ENCODE data around the gene NEO1. TPM values are rescaled to one million over a fixed set of nuclear protein-coding genes. Genes with fewer than 3 reads are reported as not detected.

The NEO1 gene
- total RNA-seq, 1 experiment from 2014 or later, result 41.8 TPM

DNA sequence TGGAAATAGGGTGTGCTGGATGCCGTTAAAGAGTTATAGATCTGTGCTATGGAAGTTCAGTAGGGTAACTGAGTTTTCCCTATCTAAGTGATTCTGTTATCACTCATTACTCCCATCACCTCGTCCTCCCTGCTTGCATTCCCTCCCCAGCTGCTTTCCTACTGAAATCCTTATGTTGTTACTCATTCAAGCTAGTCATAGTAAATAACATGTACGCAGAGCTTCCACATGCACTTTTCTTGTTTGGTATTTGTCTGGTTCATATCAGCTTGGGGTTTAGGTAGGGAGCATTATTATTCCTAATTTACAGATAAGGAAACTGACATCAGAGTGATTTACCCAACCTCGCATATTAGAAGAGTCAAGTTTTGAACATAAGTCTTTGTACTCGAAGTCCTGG is 181.4 kb downstream of the NEO1 start:
- no peaks in the 10 kb centered on the region for H3K23me2 ChIP-seq (ENCODE audit: insufficient read length, low read depth, low read length, poor library complexity, severe bottlenecking)
- H3K9me3 ChIP-seq (ENCODE audit: control insufficient read depth, low read depth, low read length), result no peaks in the 10 kb centered on the region
- no peak overlapping the region for H3K4ac ChIP-seq (ENCODE audit: low read depth, low read length)
- no peak overlapping the region for H2BK120ac ChIP-seq (ENCODE audit: low read depth, low read length, poor library complexity, severe bottlenecking)
- no peaks in the 10 kb centered on the region for H3K27me3 Mint-ChIP-seq (ENCODE audit: low read depth)
- no peaks in the 10 kb centered on the region; the same call in 1 of the 2 replicates for H3K4me1 ChIP-seq (ENCODE audit: insufficient read depth, low read length)
- H2BK5ac ChIP-seq (ENCODE audit: insufficient read length, low read length), result no peak overlapping the region
- H3K36me3 Mint-ChIP-seq (ENCODE audit: insufficient read depth in 1 of 3, low read depth in 3 of 3), result peaks cover 0 to 17% (median 3%) of the 10 kb centered on the region in 3 experiments; a peak in 5 of 7 replicates
- H4K8ac ChIP-seq (replicated peaks; ENCODE audit: insufficient read length, low read depth, low read length), result no peak overlapping the region
- no CpG with 5 or more reads among the region's 5 CpGs for WGBS (ENCODE audit: extremely low coverage, insufficient read length, low lambda C conversion rate)
- no peak overlapping the region for H4K5ac ChIP-seq (ENCODE audit: insufficient read length, low read depth, low read length)
- no peak overlapping the region for H3T11ph ChIP-seq (ENCODE audit: low read length)
- H3K9ac ChIP-seq (ENCODE audit: extremely low read depth, insufficient read length, low read length), result no peak overlapping the region
- H3K27ac ChIP-seq (ENCODE audit: insufficient read length, low read depth, low read length), result no peak overlapping the region
- H4K91ac ChIP-seq (ENCODE audit: insufficient read length, low read depth, low read length), result no peak overlapping the region
- no peaks in the 10 kb centered on the region for H3K79me2 ChIP-seq (ENCODE audit: insufficient read depth, low read length)
- no peak overlapping the region for H3K4me3 Mint-ChIP-seq
- no peak overlapping the region for H3K23ac ChIP-seq (ENCODE audit: insufficient read length, low read depth, low read length)
- no peak overlapping the region for H2AK5ac ChIP-seq (ENCODE audit: insufficient read length, low read length)
- peaks cover 4% of the 10 kb centered on the region in 2 experiments; a peak in 2 of 5 replicates for H3K9me3 Mint-ChIP-seq
- no peaks in the 10 kb centered on the region for H3K27me3 ChIP-seq (ENCODE audit: insufficient read depth, low read length)
- H3K18ac ChIP-seq (ENCODE audit: insufficient read length, low read depth, low read length), result no peak overlapping the region
- H3K56ac ChIP-seq (ENCODE audit: insufficient read length, low read depth, low read length), result no peak overlapping the region
- H2BK20ac ChIP-seq (ENCODE audit: low read depth, low read length, poor library complexity, severe bottlenecking), result no peak overlapping the region
- no peak overlapping the region for H3K14ac ChIP-seq (ENCODE audit: insufficient read depth, low read length)
- H2AFZ ChIP-seq (ENCODE audit: low read length), result no peak overlapping the region
- no peaks in the 10 kb centered on the region for H3K79me1 ChIP-seq (ENCODE audit: insufficient read depth, low read depth, low read length, poor library complexity, severe bottlenecking)
- H2BK12ac ChIP-seq (ENCODE audit: insufficient read length, low read depth, low read length), result no peak overlapping the region
- H3K4me2 ChIP-seq (ENCODE audit: insufficient read depth, insufficient read length, low read length), result no peak overlapping the region
- peaks cover 6% of the 10 kb centered on the region in 2 experiments; a peak in 2 of 4 replicates for H3K4me1 Mint-ChIP-seq
- no peak overlapping the region; a peak in 1 of 7 replicates for H3K27ac Mint-ChIP-seq
- no peak for DNase-seq
- H2BK15ac ChIP-seq (ENCODE audit: low read depth, low read length), result no peak overlapping the region
- no peaks in the 10 kb centered on the region for H4K20me1 ChIP-seq (ENCODE audit: control insufficient read depth, insufficient read depth, insufficient read length)
- TF ChIP-seq, protein P1, sequence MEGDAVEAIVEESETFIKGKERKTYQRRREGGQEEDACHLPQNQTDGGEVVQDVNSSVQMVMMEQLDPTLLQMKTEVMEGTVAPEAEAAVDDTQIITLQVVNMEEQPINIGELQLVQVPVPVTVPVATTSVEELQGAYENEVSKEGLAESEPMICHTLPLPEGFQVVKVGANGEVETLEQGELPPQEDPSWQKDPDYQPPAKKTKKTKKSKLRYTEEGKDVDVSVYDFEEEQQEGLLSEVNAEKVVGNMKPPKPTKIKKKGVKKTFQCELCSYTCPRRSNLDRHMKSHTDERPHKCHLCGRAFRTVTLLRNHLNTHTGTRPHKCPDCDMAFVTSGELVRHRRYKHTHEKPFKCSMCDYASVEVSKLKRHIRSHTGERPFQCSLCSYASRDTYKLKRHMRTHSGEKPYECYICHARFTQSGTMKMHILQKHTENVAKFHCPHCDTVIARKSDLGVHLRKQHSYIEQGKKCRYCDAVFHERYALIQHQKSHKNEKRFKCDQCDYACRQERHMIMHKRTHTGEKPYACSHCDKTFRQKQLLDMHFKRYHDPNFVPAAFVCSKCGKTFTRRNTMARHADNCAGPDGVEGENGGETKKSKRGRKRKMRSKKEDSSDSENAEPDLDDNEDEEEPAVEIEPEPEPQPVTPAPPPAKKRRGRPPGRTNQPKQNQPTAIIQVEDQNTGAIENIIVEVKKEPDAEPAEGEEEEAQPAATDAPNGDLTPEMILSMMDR (conservative IDR thresholded peaks at IDR 0.05), result no peak

Measured in H9 (cell line).